HEK293 (cell line): Measurements from ENCODE around the gene NAV2.

Source experiments
- MEIS1 ChIP-seq: sonication (generic); formaldehyde crosslinking; IDR thresholded peaks from 2 replicates; pipeline ENCODE4 v1.8.1; 2022; ENCODE audit warnings: missing genetic modification reagents, mild to moderate bottlenecking, borderline replicate concordance
- OSR2 ChIP-seq: fragments of 450-650 bp; formaldehyde crosslinking; IDR thresholded peaks from 2 replicates; pipeline ENCODE4 v1.5.1; 2016; ENCODE audit warnings: missing biosample characterization, missing genetic modification characterization
- SCRT2 ChIP-seq: fragments of 450-650 bp; formaldehyde crosslinking; IDR thresholded peaks from 2 replicates; pipeline ENCODE4 v1.5.1; 2016; ENCODE audit warnings: missing biosample characterization, missing genetic modification characterization
- SP2 ChIP-seq: fragments of 450-650 bp; formaldehyde crosslinking; IDR thresholded peaks from 2 replicates; pipeline ENCODE4 v1.5.1; 2016; ENCODE audit warnings: missing biosample characterization, missing genetic modification characterization
- ZBTB48 ChIP-seq: fragments of 450-650 bp; formaldehyde crosslinking; IDR thresholded peaks from 2 replicates; pipeline ENCODE4 v1.5.1; 2016; ENCODE audit warnings: missing biosample characterization, missing genetic modification characterization
- ZNF10 ChIP-seq: fragments of 450-650 bp; formaldehyde crosslinking; IDR thresholded peaks from 2 replicates; pipeline ENCODE4 v1.5.1; 2017; ENCODE audit warnings: missing biosample characterization, missing genetic modification characterization
- ZNF112 ChIP-seq: fragments of 450-650 bp; formaldehyde crosslinking; IDR thresholded peaks from 2 replicates; pipeline ENCODE4 v1.5.0; 2017; ENCODE audit warnings: missing biosample characterization, missing genetic modification characterization
- ZNF140 ChIP-seq: fragments of 450-650 bp; formaldehyde crosslinking; IDR thresholded peaks from 2 replicates; pipeline ENCODE4 v1.5.1; 2016; ENCODE audit warnings: missing biosample characterization, missing genetic modification characterization
- ZNF155 ChIP-seq: fragments of 450-650 bp; formaldehyde crosslinking; IDR thresholded peaks from 2 replicates; pipeline ENCODE4 v1.5.1; 2016; ENCODE audit warnings: missing biosample characterization, missing genetic modification characterization
- ZNF221 ChIP-seq: fragments of 450-650 bp; formaldehyde crosslinking; IDR thresholded peaks from 2 replicates; pipeline ENCODE4 v1.5.1; 2017; ENCODE audit warnings: missing biosample characterization, missing genetic modification characterization, borderline replicate concordance
- ZNF24 ChIP-seq: fragments of 450-650 bp; formaldehyde crosslinking; IDR thresholded peaks from 2 replicates; pipeline ENCODE4 v1.5.1; 2016; ENCODE audit warnings: missing biosample characterization, missing genetic modification characterization
- ZNF292 ChIP-seq: fragments of 450-650 bp; formaldehyde crosslinking; IDR thresholded peaks from 2 replicates; pipeline ENCODE4 v1.5.1; 2016; ENCODE audit warnings: low read depth, missing biosample characterization, missing genetic modification characterization, borderline replicate concordance
- ZNF335 ChIP-seq: fragments of 450-650 bp; formaldehyde crosslinking; conservative IDR thresholded peaks from 2 replicates; pipeline ENCODE4 v1.5.1; 2016; ENCODE audit warnings: missing biosample characterization, missing genetic modification characterization
- ZNF529 ChIP-seq: fragments of 450-650 bp; formaldehyde crosslinking; IDR thresholded peaks from 2 replicates; pipeline ENCODE4 v1.5.1; 2017; ENCODE audit warnings: missing genetic modification characterization, missing biosample characterization; ENCODE audit not compliant: insufficient replicate concordance
- ZNF561 ChIP-seq: fragments of 450-650 bp; IDR thresholded peaks from 2 replicates; pipeline ENCODE4 v1.5.1; 2018; ENCODE audit warnings: missing biosample characterization, missing genetic modification characterization, borderline replicate concordance
- ZNF610 ChIP-seq: fragments of 450-650 bp; formaldehyde crosslinking; IDR thresholded peaks from 2 replicates; pipeline ENCODE4 v1.5.1; 2016; ENCODE audit warnings: missing biosample characterization, missing genetic modification characterization, borderline replicate concordance
- ZNF658 ChIP-seq: fragments of 450-650 bp; formaldehyde crosslinking; IDR thresholded peaks from 2 replicates; pipeline ENCODE4; 2016; ENCODE audit warnings: missing biosample characterization, missing genetic modification characterization
- ZNF777 ChIP-seq: fragments of 450-650 bp; formaldehyde crosslinking; IDR thresholded peaks from 2 replicates; pipeline ENCODE4 v1.5.1; 2017; ENCODE audit warnings: missing biosample characterization, missing genetic modification characterization, borderline replicate concordance
- TF ChIP-seq, protein P1 (sequence below): fragments of 450-650 bp; formaldehyde crosslinking; IDR thresholded peaks from 2 replicates; pipeline ENCODE4 v1.5.1; 2016; ENCODE audit warnings: missing biosample characterization, missing genetic modification characterization, borderline replicate concordance
- TF ChIP-seq, protein P2 (sequence below): fragments of 450-650 bp; IDR thresholded peaks from 2 replicates; pipeline ENCODE4 v1.5.1; 2018; ENCODE audit warnings: missing biosample characterization, mild to moderate bottlenecking, missing genetic modification characterization
- TF ChIP-seq, protein P3 (sequence below): fragments of 450-650 bp; formaldehyde crosslinking; IDR thresholded peaks from 2 replicates; pipeline ENCODE4 v1.5.1; 2016; ENCODE audit warnings: missing biosample characterization, missing genetic modification characterization
- TF ChIP-seq, protein P4 (sequence below): fragments of 450-650 bp; formaldehyde crosslinking; IDR thresholded peaks from 2 replicates; pipeline ENCODE4 v1.5.1; 2017; ENCODE audit warnings: missing biosample characterization, missing genetic modification characterization
- TF ChIP-seq, protein P5 (sequence below): fragments of 450-650 bp; formaldehyde crosslinking; IDR thresholded peaks from 2 replicates; pipeline ENCODE4 v1.5.1; 2016; ENCODE audit warnings: missing biosample characterization, missing genetic modification characterization
- TF ChIP-seq, protein P6 (sequence below): fragments of 450-650 bp; formaldehyde crosslinking; IDR thresholded peaks from 2 replicates; pipeline ENCODE4 v1.5.1; 2017; ENCODE audit warnings: missing biosample characterization, missing genetic modification characterization
- TF ChIP-seq, protein P7 (sequence below): sonication (generic); formaldehyde crosslinking; IDR thresholded peaks from 2 replicates; pipeline ENCODE4 v1.8.1; 2022; ENCODE audit warnings: mild to moderate bottlenecking, moderate library complexity, missing genetic modification reagents

The NAV2 gene

DNA sequence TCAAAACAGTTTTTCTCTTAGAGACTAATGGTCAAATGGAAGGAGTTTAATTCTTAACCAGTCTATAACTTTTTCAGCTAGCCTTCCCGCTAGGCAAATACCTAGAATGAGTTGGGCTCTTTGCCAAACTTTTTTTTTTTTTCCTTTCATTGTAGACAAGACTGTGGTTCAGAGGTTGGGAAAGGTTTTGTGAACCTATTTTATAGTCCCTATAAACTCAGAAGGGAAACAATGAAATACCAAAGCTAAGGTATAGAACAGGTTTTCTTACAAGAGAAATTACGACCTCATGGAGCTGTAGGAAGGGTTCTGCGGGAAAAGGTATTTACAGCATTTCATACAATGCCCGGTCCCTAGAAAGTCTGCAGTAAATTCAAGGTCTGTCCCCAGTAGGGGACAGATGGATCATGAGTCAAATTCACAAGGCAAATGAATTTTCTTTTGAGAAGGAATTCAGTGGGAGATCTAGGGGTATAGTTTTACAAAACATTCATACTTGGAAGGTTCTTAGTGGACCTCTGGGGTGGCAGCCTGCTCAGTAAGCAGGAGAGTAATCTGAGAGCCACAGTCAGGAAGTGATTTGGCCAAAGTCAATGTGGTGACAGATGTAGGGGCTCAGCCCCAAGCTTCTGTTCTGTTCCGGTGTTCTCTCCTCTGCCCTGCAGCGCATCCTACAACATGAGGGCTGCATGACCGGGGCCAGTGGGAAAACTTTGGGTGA is 300.9 kb downstream of the NAV2 start (continued):
- TF ChIP-seq, protein P1, sequence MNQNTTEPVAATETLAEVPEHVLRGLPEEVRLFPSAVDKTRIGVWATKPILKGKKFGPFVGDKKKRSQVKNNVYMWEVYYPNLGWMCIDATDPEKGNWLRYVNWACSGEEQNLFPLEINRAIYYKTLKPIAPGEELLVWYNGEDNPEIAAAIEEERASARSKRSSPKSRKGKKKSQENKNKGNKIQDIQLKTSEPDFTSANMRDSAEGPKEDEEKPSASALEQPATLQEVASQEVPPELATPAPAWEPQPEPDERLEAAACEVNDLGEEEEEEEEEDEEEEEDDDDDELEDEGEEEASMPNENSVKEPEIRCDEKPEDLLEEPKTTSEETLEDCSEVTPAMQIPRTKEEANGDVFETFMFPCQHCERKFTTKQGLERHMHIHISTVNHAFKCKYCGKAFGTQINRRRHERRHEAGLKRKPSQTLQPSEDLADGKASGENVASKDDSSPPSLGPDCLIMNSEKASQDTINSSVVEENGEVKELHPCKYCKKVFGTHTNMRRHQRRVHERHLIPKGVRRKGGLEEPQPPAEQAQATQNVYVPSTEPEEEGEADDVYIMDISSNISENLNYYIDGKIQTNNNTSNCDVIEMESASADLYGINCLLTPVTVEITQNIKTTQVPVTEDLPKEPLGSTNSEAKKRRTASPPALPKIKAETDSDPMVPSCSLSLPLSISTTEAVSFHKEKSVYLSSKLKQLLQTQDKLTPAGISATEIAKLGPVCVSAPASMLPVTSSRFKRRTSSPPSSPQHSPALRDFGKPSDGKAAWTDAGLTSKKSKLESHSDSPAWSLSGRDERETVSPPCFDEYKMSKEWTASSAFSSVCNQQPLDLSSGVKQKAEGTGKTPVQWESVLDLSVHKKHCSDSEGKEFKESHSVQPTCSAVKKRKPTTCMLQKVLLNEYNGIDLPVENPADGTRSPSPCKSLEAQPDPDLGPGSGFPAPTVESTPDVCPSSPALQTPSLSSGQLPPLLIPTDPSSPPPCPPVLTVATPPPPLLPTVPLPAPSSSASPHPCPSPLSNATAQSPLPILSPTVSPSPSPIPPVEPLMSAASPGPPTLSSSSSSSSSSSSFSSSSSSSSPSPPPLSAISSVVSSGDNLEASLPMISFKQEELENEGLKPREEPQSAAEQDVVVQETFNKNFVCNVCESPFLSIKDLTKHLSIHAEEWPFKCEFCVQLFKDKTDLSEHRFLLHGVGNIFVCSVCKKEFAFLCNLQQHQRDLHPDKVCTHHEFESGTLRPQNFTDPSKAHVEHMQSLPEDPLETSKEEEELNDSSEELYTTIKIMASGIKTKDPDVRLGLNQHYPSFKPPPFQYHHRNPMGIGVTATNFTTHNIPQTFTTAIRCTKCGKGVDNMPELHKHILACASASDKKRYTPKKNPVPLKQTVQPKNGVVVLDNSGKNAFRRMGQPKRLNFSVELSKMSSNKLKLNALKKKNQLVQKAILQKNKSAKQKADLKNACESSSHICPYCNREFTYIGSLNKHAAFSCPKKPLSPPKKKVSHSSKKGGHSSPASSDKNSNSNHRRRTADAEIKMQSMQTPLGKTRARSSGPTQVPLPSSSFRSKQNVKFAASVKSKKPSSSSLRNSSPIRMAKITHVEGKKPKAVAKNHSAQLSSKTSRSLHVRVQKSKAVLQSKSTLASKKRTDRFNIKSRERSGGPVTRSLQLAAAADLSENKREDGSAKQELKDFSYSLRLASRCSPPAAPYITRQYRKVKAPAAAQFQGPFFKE (tag by site-specific recombination): no peak
- TF ChIP-seq ZNF292 (tag by site-specific recombination) (no peak), ZNF24 (no peak), ZNF561 (tag by site-specific recombination) (no peak), ZNF658 (tag by site-specific recombination) (no peak), ZNF140 (tag by site-specific recombination) (no peak), ZNF335 (tag by site-specific recombination) (no peak), MEIS1 (CRISPR knock-in tag) (no peak), SCRT2 (no peak), ZNF10 (tag by site-specific recombination) (no peak), ZBTB48 (peak; percentile 21; the same call in 1 of the 2 replicates), ZNF112 (no peak), ZNF529 (tag by site-specific recombination) (no peak), OSR2 (tag by site-specific recombination) (peak; percentile 71; the same call in 1 of the 2 replicates), ZNF221 (tag by site-specific recombination) (no peak), ZNF155 (tag by site-specific recombination) (no peak), SP2 (tag by site-specific recombination) (no peak), ZNF777 (tag by site-specific recombination) (no peak), ZNF610 (no peak)
- TF ChIP-seq, protein P2, sequence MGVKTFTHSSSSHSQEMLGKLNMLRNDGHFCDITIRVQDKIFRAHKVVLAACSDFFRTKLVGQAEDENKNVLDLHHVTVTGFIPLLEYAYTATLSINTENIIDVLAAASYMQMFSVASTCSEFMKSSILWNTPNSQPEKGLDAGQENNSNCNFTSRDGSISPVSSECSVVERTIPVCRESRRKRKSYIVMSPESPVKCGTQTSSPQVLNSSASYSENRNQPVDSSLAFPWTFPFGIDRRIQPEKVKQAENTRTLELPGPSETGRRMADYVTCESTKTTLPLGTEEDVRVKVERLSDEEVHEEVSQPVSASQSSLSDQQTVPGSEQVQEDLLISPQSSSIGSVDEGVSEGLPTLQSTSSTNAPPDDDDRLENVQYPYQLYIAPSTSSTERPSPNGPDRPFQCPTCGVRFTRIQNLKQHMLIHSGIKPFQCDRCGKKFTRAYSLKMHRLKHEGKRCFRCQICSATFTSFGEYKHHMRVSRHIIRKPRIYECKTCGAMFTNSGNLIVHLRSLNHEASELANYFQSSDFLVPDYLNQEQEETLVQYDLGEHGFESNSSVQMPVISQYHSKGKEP: no peak
- TF ChIP-seq, protein P3, sequence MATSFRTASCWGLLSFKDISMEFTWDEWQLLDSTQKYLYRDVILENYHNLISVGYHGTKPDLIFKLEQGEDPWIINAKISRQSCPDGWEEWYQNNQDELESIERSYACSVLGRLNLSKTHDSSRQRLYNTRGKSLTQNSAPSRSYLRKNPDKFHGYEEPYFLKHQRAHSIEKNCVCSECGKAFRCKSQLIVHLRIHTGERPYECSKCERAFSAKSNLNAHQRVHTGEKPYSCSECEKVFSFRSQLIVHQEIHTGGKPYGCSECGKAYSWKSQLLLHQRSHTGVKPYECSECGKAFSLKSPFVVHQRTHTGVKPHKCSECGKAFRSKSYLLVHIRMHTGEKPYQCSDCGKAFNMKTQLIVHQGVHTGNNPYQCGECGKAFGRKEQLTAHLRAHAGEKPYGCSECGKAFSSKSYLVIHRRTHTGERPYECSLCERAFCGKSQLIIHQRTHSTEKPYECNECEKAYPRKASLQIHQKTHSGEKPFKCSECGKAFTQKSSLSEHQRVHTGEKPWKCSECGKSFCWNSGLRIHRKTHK (tag by site-specific recombination): no peak
- TF ChIP-seq, protein P4, sequence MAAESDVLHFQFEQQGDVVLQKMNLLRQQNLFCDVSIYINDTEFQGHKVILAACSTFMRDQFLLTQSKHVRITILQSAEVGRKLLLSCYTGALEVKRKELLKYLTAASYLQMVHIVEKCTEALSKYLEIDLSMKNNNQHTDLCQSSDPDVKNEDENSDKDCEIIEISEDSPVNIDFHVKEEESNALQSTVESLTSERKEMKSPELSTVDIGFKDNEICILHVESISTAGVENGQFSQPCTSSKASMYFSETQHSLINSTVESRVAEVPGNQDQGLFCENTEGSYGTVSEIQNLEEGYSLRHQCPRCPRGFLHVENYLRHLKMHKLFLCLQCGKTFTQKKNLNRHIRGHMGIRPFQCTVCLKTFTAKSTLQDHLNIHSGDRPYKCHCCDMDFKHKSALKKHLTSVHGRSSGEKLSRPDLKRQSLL (tag by site-specific recombination): no peak
- TF ChIP-seq, protein P5, sequence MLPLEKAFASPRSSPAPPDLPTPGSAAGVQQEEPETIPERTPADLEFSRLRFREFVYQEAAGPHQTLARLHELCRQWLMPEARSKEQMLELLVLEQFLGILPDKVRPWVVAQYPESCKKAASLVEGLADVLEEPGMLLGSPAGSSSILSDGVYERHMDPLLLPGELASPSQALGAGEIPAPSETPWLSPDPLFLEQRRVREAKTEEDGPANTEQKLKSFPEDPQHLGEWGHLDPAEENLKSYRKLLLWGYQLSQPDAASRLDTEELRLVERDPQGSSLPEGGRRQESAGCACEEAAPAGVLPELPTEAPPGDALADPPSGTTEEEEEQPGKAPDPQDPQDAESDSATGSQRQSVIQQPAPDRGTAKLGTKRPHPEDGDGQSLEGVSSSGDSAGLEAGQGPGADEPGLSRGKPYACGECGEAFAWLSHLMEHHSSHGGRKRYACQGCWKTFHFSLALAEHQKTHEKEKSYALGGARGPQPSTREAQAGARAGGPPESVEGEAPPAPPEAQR (tag by site-specific recombination): no peak
- TF ChIP-seq, protein P6, sequence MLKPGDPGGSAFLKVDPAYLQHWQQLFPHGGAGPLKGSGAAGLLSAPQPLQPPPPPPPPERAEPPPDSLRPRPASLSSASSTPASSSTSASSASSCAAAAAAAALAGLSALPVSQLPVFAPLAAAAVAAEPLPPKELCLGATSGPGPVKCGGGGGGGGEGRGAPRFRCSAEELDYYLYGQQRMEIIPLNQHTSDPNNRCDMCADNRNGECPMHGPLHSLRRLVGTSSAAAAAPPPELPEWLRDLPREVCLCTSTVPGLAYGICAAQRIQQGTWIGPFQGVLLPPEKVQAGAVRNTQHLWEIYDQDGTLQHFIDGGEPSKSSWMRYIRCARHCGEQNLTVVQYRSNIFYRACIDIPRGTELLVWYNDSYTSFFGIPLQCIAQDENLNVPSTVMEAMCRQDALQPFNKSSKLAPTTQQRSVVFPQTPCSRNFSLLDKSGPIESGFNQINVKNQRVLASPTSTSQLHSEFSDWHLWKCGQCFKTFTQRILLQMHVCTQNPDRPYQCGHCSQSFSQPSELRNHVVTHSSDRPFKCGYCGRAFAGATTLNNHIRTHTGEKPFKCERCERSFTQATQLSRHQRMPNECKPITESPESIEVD (tag by site-specific recombination): peak; percentile 90
- TF ChIP-seq, protein P7, sequence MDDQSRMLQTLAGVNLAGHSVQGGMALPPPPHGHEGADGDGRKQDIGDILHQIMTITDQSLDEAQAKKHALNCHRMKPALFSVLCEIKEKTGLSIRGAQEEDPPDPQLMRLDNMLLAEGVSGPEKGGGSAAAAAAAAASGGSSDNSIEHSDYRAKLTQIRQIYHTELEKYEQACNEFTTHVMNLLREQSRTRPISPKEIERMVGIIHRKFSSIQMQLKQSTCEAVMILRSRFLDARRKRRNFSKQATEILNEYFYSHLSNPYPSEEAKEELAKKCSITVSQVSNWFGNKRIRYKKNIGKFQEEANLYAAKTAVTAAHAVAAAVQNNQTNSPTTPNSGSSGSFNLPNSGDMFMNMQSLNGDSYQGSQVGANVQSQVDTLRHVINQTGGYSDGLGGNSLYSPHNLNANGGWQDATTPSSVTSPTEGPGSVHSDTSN (CRISPR knock-in tag): no peak
